HG03558 (cell line): ENCODE results near the gene CHD9.
"Not testable (repeated sequence)": the region's sequence is repeated elsewhere in the genome, so short reads cannot be mapped to it uniquely, and the experiment has no call there.

ENCODE experiments used
- ATAC-seq: cut with Tn5 transposase; IDR thresholded peaks from one replicate; pipeline ENCODE4 v1.9.1; 2021; ENCODE audit warnings: moderate number of reproducible peaks; ENCODE audit not compliant: unreplicated experiment; ENCODE audit errors: extremely low read depth

The CHD9 gene

DNA sequence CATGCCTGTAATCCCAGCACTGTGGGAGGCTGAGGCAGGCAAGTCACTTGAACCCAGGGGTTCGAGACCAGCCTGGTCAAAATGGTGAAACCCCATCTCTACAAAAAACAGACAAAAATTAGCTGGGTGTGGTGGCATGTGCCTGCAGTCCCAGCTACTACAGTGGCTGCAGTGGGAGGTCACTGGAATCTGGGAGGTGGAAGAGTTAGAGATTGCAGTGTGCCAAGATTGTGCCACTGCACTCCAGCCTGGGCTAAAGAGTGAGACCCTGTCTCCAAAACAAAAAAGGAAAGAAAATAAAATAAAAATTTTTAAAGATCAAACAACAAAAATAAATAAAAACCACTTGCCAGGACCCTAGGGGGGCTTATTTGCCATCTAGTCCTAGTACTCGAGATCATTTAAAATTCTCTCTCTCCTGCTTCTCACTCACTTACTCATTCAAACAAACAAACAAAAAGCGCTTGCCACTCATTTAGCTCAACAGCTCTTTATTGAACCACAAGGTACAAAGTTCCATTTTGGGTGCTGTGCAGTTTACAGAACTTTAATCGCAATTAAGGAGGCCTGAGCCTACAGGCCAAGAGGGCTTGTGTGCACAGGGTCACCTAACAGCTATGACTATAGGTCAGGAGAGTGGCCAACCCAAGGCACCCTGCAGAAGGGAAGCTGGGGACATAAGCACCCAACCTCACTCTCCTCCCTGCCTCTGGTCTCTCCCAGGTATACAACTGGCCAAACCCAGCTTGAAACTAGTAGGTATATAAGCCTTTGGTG lies 6.5 kb upstream of the CHD9 start:
- no peak for ATAC-seq

DNA sequence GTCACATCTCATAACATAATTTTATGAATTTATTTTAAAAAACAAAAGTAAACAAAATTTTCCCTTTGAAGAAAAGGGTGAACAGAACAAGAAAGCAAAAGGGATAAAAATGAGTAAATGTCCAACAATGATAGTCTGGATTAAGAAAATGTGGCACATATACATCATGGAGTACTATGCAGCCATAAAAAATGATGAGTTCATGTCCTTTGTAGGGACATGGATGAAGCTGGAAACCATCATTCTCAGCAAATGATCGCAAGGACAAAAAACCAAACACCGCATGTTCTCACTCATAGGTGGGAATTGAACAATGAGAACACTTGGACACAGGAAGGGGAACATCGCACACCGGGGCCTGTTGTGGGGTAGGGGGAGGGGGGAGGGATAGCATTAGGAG lies 3.5 kb upstream of the CHD9 start:
- not testable (repeated sequence) for ATAC-seq

DNA sequence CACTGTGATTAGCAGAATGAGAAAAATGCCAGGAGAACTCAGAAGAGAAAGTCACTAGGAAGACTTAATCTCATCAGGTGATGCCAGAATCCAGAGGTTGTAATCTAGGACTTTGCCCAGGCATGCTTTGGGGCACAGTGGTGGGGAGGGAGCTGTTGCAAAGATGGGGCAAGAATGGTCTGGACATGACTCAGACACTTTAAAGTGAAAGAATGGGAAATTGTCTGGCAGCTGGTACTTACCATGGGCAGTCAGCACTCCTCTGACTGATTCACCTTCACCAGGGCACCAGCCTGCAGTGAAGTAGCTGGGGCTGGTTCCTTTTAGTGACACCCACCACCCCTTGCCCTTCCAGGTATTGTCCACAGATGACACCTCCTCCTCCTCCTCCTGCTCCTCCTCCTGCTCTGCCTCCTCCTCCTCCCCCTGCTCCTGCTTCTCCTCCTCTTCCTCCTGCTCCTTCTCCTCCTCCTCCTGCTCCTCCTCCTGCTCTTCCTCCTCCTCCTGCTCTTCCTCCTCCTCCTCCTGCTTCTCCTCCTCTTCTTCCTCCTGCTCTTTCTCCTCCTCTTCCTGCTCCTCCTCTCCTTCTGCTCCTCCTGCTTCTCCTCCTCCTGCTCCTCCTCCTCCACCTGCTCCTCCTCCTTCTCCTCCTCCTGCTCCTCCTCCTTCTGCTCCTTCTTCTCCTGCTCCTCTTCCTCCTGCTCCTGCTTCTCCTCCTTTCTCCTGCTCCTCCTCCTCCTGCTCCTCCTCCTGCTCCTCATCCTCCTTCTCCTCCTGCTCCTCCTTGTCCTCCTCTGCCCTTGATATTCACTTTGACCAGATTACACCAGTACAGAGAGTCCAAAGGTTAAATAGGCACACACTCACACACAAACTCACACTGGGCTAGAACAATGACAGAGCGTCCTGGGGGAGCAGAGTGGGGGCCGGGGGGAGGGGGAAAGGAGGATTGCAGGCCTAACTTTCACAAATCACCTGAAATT lies 2.0 kb upstream of the CHD9 start, which contains the start of gene CHD9NB:
CHD9NB (minus strand) TSS at position 379 of the 983 bp plus-strand sequence. CDS start 8,739 bp downstream, outside the sequence.
- ATAC-seq: no peak

DNA sequence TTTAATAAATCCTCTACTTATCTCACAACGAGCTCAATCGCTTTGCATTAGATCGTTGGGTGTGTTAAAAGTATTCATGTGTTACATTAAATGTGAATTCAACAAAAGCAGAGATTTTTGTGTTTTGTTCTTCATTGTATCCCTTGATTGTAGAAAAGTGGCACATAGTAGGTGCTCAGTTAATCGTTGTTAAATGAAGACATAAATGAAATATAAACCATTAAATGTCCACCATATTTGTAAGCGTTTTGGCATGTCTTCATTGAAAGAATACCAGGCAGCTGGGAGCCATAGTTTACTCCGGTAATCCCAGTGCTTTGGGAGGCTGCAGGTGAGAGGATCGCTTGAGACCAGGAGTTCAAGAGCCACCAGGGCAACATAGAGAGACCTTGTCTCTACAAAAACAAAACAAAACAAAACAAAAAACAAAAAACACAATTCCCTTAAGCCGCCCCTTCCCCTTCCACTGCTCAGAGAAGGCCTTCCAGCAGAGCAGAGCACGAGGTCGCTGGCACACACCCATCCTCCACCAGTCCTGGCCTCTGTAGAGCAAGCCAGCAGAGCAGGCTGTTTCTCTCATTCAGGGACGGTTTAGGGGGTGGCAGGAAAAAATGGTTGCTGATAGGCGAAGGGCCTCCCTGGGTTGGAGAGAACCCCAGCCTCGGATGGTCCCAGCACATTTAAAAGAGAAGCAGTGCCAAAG lies 673 bp upstream of the CHD9 start:
- ATAC-seq: peak; percentile 6

DNA sequence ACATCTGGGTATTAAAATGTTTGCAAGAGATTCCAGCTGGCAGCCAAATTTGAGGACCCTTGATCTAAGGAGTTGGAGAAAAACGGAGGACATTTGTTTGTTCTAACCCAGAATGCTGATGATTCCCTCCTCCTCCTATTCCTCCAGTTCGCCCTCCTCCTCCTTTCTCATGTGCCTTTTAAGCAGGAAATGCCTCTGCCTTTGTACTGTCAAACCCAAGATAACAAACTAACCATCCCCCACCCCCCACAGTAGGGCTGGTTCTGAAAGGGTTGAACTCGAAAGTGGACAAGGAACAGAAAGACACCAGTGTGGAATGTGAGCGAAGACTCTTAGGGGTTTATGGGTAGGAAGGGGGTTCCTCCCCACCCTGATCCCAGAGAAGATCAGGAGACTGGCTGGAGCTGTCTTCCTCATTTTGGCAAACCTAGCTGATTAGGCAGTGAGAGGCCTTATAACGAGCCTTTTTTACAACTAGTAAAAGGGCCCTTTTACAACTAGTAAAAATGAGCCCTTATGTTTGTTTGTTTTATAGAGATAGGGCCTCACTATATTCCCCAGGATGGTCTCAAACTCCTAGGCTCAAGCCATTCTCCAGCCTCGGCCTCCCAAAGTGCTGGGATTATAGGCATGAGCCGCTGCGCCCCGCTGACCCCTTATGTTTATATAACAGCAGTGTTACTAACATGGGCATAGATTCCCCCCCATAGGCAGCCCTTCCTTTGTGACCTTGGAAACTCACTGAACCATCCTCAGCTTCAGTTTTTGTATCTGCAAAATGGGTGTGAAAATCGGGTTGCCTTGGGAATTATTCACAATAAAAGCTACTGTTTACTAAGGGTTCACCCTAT lies 975 bp downstream of the CHD9 start:
- ATAC-seq: no peak

DNA sequence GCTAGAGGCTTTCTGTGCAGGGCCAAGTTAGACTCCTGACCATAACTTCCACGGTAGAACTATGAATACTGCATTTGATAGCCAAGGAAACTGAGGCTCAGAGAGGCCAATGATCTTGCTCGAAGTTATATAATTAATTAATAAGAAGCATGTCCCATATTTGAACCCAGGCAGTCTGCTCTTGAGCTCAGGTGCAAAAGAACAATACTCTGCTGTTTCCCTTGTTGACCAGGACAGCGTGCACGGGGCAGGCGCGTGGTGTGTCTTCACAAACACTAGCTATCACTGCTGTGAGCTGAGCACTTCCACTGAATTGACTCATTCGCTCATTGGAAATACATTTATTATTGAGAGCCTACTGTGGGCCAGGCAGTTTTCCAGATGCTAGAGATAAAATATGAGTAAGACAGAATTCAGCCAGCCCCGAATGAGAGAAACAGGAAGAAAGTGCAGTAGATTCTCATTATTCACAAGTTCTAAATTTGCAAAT lies 1.6 kb downstream of the CHD9 start:
- ATAC-seq: no peak

DNA sequence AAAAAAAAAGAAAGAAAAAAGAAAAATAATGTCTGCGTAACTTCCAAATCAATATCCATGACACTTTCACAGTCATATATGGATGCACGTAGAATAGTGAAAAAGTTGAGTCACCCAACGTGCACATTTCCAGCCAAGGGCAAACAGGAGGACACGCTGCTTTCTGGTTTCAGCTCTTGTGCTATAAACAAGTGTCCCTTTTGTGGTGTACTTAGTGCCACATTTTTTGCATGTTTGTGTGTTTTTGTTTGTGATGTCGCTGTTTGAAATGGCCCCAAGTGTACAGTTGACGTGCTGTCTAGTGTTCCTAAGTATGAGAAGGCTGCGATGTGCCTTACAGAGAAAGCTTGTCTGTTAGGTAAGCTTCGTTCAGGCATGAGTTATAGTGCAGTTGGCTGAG lies 2.9 kb downstream of the CHD9 start:
- no peak for ATAC-seq

DNA sequence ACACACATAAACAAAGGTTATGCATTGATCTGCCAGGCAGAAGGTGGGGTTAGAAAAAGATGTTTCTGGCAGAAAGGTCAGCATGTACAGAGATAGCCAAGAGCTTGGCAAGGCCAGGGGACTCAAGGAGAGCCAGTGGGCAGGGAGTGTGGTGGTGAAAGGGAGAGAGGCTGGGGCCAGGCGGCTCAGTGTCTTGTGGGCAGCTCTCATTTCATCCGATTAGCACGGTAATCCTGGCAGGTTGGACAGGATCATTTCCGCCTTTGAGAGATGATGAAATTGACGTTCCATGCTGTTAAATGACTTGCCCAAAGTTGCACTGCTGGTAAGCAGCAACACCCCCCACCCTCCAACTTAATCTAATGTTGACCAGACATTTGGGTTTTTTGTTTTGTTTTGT lies 3.6 kb downstream of the CHD9 start:
- no peak for ATAC-seq

DNA sequence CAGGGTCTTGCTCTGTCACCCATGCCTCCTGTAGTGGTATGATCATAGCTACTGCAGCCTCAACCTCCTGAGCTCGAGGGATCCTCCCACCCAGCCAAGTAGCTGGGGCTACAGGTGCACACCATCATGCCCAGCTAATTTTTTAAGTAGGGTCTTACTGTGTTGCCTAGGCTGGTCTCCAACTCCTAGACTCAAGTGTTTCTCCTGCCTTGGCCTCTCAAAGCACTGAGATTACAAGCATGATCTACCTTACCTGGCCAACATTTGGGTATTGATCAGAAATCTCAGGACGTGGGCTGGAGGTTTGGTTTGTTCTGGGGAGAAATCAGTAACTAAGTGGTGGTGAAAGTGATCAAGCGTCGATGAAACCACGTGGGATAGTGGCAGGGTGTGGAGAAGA lies 4.1 kb downstream of the CHD9 start:
- no peak for ATAC-seq

DNA sequence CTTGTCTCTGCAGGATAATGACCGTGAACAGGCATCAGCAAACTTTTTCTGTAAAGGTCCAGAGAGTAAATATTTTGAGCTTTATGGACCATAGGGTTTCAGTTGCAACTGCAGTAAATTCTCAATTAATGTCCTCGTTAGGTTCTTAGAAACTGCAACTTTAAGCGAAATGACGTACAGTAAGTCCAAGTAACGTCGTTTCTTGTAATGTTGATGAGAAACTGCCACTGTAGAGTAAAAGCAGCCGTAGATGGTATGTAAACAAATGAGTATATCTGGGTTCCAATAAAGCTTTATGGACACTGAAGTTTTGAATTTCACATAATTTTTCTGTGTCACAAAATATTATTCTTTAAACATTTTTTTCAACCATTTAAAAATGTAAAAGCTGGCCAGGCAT lies 4.9 kb downstream of the CHD9 start:
- no peak for ATAC-seq

DNA sequence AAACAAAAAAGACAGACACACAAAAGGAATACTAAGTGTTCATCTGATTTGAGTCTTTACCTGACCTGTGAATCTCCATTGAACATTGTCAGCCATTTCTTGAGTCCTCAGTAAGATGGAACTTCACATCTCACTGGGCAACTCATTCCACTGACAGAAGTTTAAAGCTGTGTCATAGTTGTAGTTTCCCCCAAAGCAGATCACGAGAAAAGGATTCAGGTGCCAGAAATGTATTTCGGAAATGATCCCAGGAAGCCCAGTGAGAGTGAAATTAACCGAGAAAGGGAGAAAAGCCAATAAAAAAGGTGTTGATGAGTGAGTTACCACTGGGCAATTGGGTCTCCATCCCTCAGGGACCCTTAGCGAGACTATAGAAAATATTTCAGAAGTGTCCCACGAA lies 6.5 kb downstream of the CHD9 start:
- ATAC-seq: peak; percentile 9

DNA sequence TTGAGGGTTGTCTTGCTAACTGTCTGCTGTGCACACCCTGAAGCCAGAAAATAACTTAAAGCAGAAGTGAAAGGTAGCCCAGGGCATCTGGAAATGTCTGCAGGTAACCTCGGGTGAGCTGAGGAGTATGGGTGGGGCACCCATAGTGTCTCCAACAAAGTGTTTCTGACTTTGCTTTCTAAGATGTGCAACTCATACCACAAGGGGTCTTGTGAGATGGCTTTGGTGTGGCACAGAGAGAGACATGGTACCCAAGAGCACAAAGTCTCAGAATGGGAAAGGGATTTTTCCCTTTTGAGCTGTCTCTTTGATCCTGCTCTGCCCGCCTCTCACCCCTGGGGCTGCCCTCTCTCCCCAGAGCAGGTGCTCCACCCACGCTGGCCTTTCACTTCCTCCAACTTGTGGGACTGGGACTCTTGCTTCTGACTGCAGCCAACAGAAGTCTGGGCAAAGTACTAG lies 6.9 kb downstream of the CHD9 start:
- ATAC-seq: peak; percentile 64

DNA sequence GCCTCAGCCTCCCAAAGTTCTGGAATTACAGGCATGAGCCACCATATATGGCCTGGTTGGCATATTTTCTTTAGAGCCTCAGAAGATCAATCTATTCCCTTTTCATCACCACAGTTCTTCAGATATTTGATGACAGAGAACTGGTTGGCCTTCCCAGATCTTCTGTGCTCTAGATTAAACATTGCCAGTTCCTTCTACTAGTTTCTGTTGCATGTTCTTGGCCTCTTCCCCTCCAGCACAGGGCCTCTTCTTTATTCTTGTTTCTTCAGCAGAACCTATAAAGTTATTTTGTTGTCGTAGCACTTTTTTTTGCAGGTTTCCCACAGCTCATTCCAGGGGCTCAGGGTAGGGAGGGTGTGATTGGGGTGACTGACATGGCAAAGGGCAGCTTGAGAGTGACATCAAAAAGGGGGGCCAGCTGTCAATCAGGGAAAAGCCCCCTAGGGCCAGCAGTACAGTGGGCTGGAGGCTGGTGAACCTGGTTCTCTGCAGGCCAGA lies 9.3 kb downstream of the CHD9 start:
- no peak for ATAC-seq

DNA sequence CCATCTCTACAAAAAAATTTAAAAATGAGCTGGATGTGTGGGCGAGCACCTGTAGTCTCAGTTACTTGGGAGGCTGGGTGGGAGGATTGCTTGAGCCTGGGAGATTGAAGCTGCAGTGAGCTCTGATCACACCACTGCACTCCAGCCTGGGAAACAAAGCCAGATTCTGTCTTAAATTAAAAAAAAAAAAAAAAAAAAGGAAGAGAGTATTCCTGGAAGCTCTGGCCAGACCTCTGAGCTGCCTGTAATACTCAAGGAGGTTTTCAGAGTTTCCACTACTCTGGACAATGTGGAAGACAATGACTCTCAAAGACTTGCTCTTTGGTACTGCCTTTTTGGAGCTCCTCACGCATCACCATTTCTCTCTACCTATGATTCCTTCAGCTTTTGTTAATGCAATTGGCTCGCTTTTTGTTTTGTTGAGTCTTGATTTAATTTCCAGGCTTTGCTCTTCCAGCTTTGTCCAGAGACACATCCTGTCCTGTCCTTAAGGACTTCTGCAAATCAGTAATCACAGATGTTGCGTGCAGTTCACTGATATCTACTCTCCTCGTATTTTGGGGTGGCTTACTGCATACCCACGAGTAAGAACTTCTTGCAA lies 10.8 kb downstream of the CHD9 start:
- ATAC-seq: no peak

DNA sequence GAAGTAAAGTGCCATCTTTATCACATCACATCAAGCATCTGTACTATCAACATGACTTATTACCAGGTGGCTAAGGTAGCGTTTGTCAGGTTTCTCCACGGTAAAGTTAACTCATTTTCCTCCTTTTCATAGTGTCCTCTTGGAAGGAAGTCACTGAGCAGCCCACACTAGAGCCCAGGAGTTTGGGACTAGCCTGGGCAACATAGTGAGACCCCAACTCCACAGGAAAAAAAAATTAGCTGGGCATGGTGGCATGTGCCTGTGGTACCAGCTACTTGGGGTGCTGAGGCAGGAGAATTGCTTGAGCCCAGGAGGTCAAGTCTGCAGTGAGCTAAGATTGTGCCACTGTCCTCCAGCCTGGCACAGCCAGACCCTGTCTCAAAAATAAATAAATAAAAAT lies 12.9 kb downstream of the CHD9 start:
- no peak for ATAC-seq

DNA sequence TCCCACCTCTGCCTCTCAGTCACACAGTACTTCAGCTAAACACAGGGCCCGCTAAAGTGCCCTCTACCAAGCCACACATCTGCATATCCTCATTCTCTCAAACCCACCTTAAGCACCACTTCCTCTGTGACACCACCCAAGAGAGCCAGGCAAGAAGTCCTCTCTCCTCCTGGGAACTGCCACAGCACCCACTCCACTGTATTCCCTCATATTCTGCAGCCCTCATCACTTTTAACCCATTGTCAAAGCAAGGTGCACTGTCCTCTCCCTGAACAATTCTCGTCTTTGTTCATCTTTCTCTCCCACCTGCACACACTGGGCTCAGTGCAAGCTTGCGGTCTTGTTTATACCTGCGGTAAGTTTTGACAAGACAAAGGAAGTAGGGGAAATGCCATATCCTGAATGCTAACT lies 13.6 kb downstream of the CHD9 start:
- peak; percentile 33 for ATAC-seq

DNA sequence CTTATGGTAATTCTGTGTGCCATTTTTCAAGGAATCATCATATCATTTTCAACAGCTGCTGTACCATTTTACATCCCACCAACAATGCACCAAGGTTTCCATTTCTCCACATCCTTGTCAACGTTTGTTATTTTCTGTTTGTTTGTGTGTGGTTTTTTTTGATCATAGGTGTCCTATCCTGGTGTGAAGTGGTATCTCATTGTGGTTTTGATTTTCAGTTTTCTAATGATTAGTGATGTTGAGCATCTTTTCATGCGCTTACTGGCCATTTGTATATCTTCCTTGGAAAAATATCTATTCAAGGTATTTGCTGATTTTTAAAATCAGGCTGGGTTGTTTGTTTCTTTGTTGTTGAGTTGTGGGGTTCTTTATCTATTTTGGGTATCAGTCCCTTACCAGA lies 15.0 kb downstream of the CHD9 start:
- no peak for ATAC-seq

DNA sequence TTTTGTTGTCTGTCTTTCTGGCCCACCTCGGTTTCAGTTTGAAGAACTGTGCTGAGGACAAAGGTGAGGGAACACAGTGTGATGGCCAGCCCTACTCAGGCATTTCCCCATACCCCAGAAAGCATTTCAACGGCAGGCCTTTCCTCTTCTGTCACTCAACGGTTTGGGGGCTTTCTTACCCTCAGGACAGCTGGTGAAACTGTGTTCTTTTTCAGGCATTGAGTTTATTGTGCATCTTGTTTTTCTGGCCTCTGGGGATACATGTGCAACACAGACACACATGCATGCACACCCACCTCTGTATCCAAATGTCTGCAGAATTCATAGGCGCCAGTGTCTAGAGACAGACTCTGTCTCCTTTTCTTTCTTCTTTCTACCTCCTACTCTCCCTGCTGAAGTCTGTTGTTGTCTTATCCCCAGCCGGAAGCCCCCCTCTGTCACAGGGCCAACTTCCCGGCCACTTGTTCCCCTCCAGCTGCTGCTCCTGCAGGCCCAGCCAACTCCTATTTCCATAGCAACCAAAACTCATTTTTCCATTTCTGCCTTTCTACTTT lies 17.0 kb downstream of the CHD9 start:
- ATAC-seq: no peak

DNA sequence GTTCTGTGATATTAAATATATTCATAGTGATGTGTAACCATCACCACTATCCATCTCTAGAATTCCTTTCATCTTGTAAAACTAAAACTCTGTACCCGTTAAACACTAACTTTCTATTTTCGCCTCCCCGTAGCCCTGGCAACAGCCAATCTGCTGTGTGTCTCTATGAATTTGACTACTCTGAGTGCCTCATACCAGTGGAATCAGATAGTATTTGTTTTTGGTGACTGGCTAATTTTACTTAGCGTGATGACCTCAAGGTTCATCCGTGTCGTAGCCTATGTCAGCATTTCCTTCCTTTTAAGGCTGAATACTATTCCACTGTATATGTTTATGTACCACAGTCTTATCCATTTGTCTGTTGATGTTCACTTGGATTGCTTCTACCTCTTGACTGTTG lies 18.2 kb downstream of the CHD9 start:
- no peak for ATAC-seq
